Lower leg skin (tissue), 4 donors: Measurements from ENCODE around the gene SRPK1. TPM values are rescaled to one million over a fixed set of nuclear protein-coding genes. Genes with fewer than 3 reads are reported as not detected.

Experiments used
- DNase-seq, 2 donors: peaks; one replicate each; pipeline ENCODE4 v3.0.0-alpha.2; 2019; ENCODE audit warnings: low spot score in 2 of 2
- H3K4me3 ChIP-seq: fragments of 200-600 bp; sonication (generic); 2 replicates; pipeline ENCODE4 v1.5.1; 2017; ENCODE audit warnings: mild to moderate bottlenecking, low read depth; ENCODE audit not compliant: poor library complexity, severe bottlenecking
- CTCF ChIP-seq, 3 donors: fragments of 450-650 bp; IDR thresholded peaks; one replicate each; pipeline ENCODE4 v1.5.1; 2016; ENCODE audit warnings: antibody characterized with exemption in 3 of 3, mild to moderate bottlenecking in 3 of 3, moderate library complexity in 2 of 3
- POLR2A ChIP-seq, 2 donors: fragments of 450-650 bp; IDR thresholded peaks; one replicate each; pipeline ENCODE4 v1.6.1; 2016 to 2017; ENCODE audit warnings: antibody characterized with exemption in 2 of 2, mild to moderate bottlenecking in 1 of 2, moderate library complexity in 1 of 2
- WGBS, 2 donors: methylation state at CpG; one replicate each; pipeline ENCODE4 v1.1.5; 2018; 5-methylcytosine and 5-hydroxymethylcytosine counted together
- intact Hi-C: fragments of 100-400 bp; cut with DNase I; formaldehyde crosslinking; loops from one replicate; pipeline ENCODE4 v1.15.0; 2023; ENCODE audit warnings: low total_unique reads
- total RNA-seq, 4 donors: library from RNA; depleted of rRNA; stranded (reverse); fragments of >200 nt; gene quantifications; one replicate each; pipeline ENCODE4 v1.1.0, GENCODE V29; 2016

Gene SRPK1
- total RNA-seq, 4 donors from 2014 or later, result 98.3 to 145 (median 111) TPM

- DNase-seq, result no peak
- TF ChIP-seq POLR2A (IDR thresholded peaks at IDR 0.05) (no peak), CTCF (IDR thresholded peaks at IDR 0.05) (no peak)
- intact Hi-C loops, result no loop called here
- H3K4me3 ChIP-seq, result no peak overlapping the region
- WGBS, 2 donors, result 85 to 91% methylated on average over 2 of the region's 2 CpGs
Measured at GRCh38 chr6:35823601-35824000, 97.3 kb downstream of the SRPK1 start.

- TF ChIP-seq CTCF (IDR thresholded peaks at IDR 0.05), result no peak
- TF ChIP-seq POLR2A (IDR thresholded peaks at IDR 0.05), result no peak
- H3K4me3 ChIP-seq, result no peak overlapping the region
- DNase-seq, result no peak
- intact Hi-C loops, result no loop called here
Measured at GRCh38 chr6:35817515-35817914, 103.4 kb downstream of the SRPK1 start.

GRCh38 chr6:35811699-35811995, 109.3 kb downstream of the SRPK1 start:
- TF ChIP-seq POLR2A (IDR thresholded peaks at IDR 0.05) (no peak), CTCF (IDR thresholded peaks at IDR 0.05) (no peak)
- WGBS, 2 donors, result 58 to 63% methylated on average over 6 of the region's 6 CpGs
- DNase-seq, result no peak
- intact Hi-C loops, result no loop called here
- H3K4me3 ChIP-seq, result no peak overlapping the region

- DNase-seq, result no peak
- intact Hi-C loops, result no loop called here
- H3K4me3 ChIP-seq, result no peak overlapping the region
- WGBS, 2 donors, result 56 to 61% methylated on average over 14 of the region's 14 CpGs
- TF ChIP-seq POLR2A (IDR thresholded peaks at IDR 0.05), result no peak
- no peak for TF ChIP-seq CTCF (IDR thresholded peaks at IDR 0.05)
Measured at GRCh38 chr6:35810971-35811698, 109.8 kb downstream of the SRPK1 start.

GRCh38 chr6:35809809-35810208, 111.1 kb downstream of the SRPK1 start:
- H3K4me3 ChIP-seq, result no peak overlapping the region
- no peak for DNase-seq
- intact Hi-C loops, result no loop called here
- 79 to 80% methylated on average over 5 of the region's 5 CpGs for WGBS, 2 donors
- TF ChIP-seq POLR2A (IDR thresholded peaks at IDR 0.05) (no peak), CTCF (IDR thresholded peaks at IDR 0.05) (no peak)

- DNase-seq, result no peak
- no peak for TF ChIP-seq POLR2A (IDR thresholded peaks at IDR 0.05)
- TF ChIP-seq CTCF (IDR thresholded peaks at IDR 0.05), result no peak
- WGBS, 2 donors, result 34 to 42% methylated on average over 3 of the region's 3 CpGs
- intact Hi-C loops, result no loop called here
- no peak overlapping the region for H3K4me3 ChIP-seq
Measured at GRCh38 chr6:35808688-35809087, 112.2 kb downstream of the SRPK1 start.
